Activated naive CD8-positive, alpha-beta T cell treated with anti-CD3 and anti-CD28 coated beads for 36 hours (primary cell): ENCODE results near the gene CYP27A1. TPM values are rescaled to one million over a fixed set of nuclear protein-coding genes. Genes with fewer than 3 reads are reported as not detected.

Experiments
- DNase-seq: peaks from one replicate; pipeline ENCODE4 v3.0.0; 2021
- H3K27ac Mint-ChIP-seq: one replicate; pipeline ENCODE4 v1.8.0; 2022; ENCODE audit warnings: mild to moderate bottlenecking, moderate library complexity, mixed read lengths
- H3K27me3 Mint-ChIP-seq: one replicate; pipeline ENCODE4 v1.8.0; 2022; ENCODE audit warnings: mild to moderate bottlenecking, mixed read lengths
- H3K36me3 Mint-ChIP-seq: one replicate; pipeline ENCODE4 v1.8.0; 2021; ENCODE audit warnings: mild to moderate bottlenecking, mixed read lengths
- H3K4me1 Mint-ChIP-seq: one replicate; pipeline ENCODE4 v1.8.0; 2021; ENCODE audit warnings: mixed read lengths
- H3K4me3 Mint-ChIP-seq: one replicate; pipeline ENCODE4 v1.8.0; 2022; ENCODE audit warnings: mild to moderate bottlenecking, moderate library complexity, mixed read lengths
- H3K9me3 Mint-ChIP-seq: one replicate; pipeline ENCODE4 v1.8.0; 2022; ENCODE audit warnings: mixed read lengths
- total RNA-seq, 2 experiments: library from RNA; stranded (reverse); gene quantifications; one replicate each; pipeline ENCODE4 v1.2.3, GENCODE V29; 2021

Gene CYP27A1
- total RNA-seq, 2 experiments from 2014 or later = not detected

DNA sequence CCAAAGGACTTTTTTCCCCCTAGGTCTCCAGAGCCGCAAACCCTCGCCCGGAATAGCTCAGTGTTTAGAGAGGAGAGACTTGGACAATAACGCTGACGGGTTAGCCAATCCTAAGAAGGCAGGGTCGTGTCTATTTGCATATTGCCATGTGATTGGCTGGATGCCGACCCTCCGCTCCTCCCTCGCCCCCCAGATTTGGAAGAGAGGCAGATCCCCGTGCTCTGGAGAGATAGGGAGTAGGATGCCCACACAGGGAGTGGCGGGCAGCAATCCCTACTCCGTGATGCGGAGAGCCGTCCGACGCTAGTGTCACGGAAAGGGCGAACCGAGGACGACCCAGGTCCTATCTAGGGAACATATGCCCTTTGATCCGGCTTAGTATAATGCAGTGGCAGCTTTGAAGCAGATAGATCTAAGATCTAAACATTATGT lies 79.0 kb downstream of the CYP27A1 start:
- no peak overlapping the region for H3K27ac Mint-ChIP-seq
- peaks cover 85% of the 10 kb centered on the region for H3K27me3 Mint-ChIP-seq
- no peak for DNase-seq
- H3K36me3 Mint-ChIP-seq = no peaks in the 10 kb centered on the region
- H3K9me3 Mint-ChIP-seq = no peaks in the 10 kb centered on the region
- no peak overlapping the region for H3K4me3 Mint-ChIP-seq
- H3K4me1 Mint-ChIP-seq = peaks cover 15% of the 10 kb centered on the region

DNA sequence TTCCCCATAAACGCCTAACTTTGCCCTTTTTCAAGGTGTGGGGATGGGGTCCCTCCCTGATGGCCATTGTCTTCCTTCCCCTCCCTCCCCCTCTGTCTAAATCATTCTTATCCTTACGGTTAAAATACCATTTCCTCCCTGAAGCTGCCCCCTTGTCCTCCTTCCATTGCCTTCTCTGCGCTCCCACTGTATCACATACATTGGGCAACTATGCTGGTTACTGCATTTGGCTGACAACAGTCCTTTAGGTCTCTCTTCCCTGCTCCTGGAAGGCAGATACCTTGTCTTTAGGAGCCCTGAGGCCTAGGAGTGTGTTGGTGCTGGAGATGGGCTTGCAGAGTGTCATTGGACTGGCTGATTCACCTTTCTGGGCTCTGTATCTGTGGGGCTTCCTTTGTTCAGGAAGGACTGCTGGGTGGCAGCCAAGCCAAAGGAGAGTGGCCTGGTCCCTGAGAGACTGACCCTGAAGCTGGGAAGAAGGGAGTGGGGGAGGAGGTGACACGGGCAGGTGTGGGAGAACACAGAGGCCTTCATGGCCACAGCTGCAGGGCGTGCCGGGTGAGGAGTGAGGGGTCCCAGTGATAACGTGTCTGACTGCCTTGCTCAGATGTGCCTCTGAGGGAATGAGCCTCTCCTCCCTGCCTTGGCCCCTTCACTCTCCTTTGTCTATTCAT lies 79.8 kb downstream of the CYP27A1 start:
- H3K27me3 Mint-ChIP-seq = peaks cover 77% of the 10 kb centered on the region
- H3K4me1 Mint-ChIP-seq = peaks cover 12% of the 10 kb centered on the region
- no peaks in the 10 kb centered on the region for H3K9me3 Mint-ChIP-seq
- H3K36me3 Mint-ChIP-seq = no peaks in the 10 kb centered on the region
- no peak overlapping the region for H3K4me3 Mint-ChIP-seq
- no peak for DNase-seq
- no peak overlapping the region for H3K27ac Mint-ChIP-seq

DNA sequence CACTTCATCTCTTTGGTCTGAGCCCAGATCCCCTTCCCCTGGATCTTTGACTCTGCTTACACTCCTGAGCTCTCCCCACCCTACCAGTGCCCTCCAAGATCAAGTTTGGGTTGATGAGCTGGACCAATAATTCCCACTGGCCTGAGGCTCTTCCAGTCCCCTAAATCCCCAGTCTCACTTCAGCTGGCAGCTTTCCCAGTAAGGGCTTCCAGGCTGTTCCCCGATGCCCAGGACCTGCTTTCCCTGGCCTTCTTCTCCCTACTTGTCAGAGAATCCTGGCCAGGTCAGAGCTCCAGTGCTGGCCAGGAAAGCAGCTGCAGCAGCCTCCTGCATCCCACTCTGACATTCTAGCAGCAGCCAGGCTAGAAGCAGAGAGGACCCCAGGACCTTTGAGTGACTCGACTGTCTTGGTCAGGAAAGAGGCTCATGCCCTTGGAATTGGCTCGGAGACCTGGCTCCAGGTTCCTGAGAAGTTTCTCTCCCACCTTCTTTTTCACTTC lies 81.1 kb downstream of the CYP27A1 start:
- Mint-ChIP-seq H3K4me3 (no peak overlapping the region), H3K36me3 (no peaks in the 10 kb centered on the region), H3K27me3 (peaks cover 64% of the 10 kb centered on the region), H3K9me3 (no peaks in the 10 kb centered on the region), H3K4me1 (peaks cover 12% of the 10 kb centered on the region), H3K27ac (no peak overlapping the region)
- DNase-seq = no peak

Other genes with a start within 250 kb of the CYP27A1 start
- 10 to 100 TPM; 29.7 to 31.2 TPM for gene USP37, start 213.8 kb upstream of the CYP27A1 start, total RNA-seq
- 100 to 1,000 TPM; 129 to 131 TPM for gene CNOT9, start 213.3 kb upstream of the CYP27A1 start, total RNA-seq
- gene PLCD4, start 174.2 kb upstream of the CYP27A1 start, total RNA-seq = under 1 TPM in 1 of 2 experiments, not detected in 1; 0.22 TPM
- 10 to 100 TPM; 55.2 to 55.4 TPM for gene ZNF142, start 122.5 kb upstream of the CYP27A1 start, total RNA-seq
- gene BCS1L, start 122.5 kb upstream of the CYP27A1 start, total RNA-seq = 10 to 100 TPM; 90.3 to 96.4 TPM
- gene RNF25, start 110.1 kb upstream of the CYP27A1 start, total RNA-seq = 10 to 100 TPM; 27.2 to 29.8 TPM
- 10 to 100 TPM; 11.8 to 15.4 TPM for gene STK36, start 110.1 kb upstream of the CYP27A1 start, total RNA-seq
- 10 to 100 TPM; 34.2 to 36.7 TPM for gene TTLL4, start 71.3 kb upstream of the CYP27A1 start, total RNA-seq
- gene PRKAG3, start 49.7 kb downstream of the CYP27A1 start, total RNA-seq = not detected
- gene WNT6, start 77.7 kb downstream of the CYP27A1 start, total RNA-seq = under 1 TPM in 1 of 2 experiments, not detected in 1; 0.21 TPM
- gene WNT10A, start 98.7 kb downstream of the CYP27A1 start, total RNA-seq = 1 to 10 TPM; 6.8 to 7.1 TPM
- not detected for gene CDK5R2, start 177.5 kb downstream of the CYP27A1 start, total RNA-seq
- not detected for gene FEV, start 203.0 kb downstream of the CYP27A1 start, total RNA-seq
- not detected for gene CRYBA2, start 211.3 kb downstream of the CYP27A1 start, total RNA-seq